Endodermal cell (in vitro differentiated cells): ENCODE measurements around the gene LIM2. TPM values are rescaled to one million over a fixed set of nuclear protein-coding genes. Genes with fewer than 3 reads are reported as not detected.
A peak's percentile ranks its signal among the peaks of the same experiment; 100 is the strongest.

Experiments used
- DNase-seq: peaks from one replicate; pipeline ENCODE4 v3.0.0-alpha.2; 2017
- H3K27ac ChIP-seq: 2 replicates; pipeline ENCODE4 v1.5.1; 2013; ENCODE audit warnings: mild to moderate bottlenecking, low read depth, low read length, moderate library complexity
- H3K27me3 ChIP-seq: 2 replicates; pipeline ENCODE4 v1.6.1; 2013; ENCODE audit warnings: mild to moderate bottlenecking, low read length, moderate library complexity; ENCODE audit not compliant: insufficient read depth, control insufficient read depth, poor library complexity, severe bottlenecking
- H3K36me3 ChIP-seq: 2 replicates; pipeline ENCODE4 v1.7.0; 2013; ENCODE audit warnings: mild to moderate bottlenecking, low read length, moderate library complexity; ENCODE audit not compliant: control insufficient read depth, insufficient read depth
- H3K4me1 ChIP-seq: one replicate; pipeline ENCODE4 v1.7.0; 2013; ENCODE audit warnings: low read length; ENCODE audit not compliant: control insufficient read depth, insufficient read depth
- H3K4me3 ChIP-seq: 2 replicates; pipeline ENCODE4 v1.5.1; 2013; ENCODE audit warnings: mild to moderate bottlenecking, low read length, moderate library complexity
- H3K9ac ChIP-seq: 2 replicates; pipeline ENCODE4 v1.6.1; 2013; ENCODE audit warnings: mild to moderate bottlenecking, low read length, moderate library complexity; ENCODE audit not compliant: poor library complexity, severe bottlenecking; ENCODE audit errors: extremely low read depth
- H3K9me3 ChIP-seq: 2 replicates; pipeline ENCODE4 v1.6.1; 2013; ENCODE audit warnings: mild to moderate bottlenecking, low read length, moderate library complexity; ENCODE audit not compliant: control insufficient read depth
- H3K27ac Mint-ChIP-seq: 2 replicates; pipeline ENCODE4 v1.8.0; 2020; ENCODE audit warnings: mixed read lengths
- H3K27me3 Mint-ChIP-seq: 2 replicates; pipeline ENCODE4 v1.8.0; 2021; ENCODE audit warnings: mild to moderate bottlenecking, mixed read lengths; ENCODE audit not compliant: insufficient read depth
- H3K36me3 Mint-ChIP-seq: 2 replicates; pipeline ENCODE4 v1.8.0; 2020; ENCODE audit warnings: low read depth, mixed read lengths
- H3K4me1 Mint-ChIP-seq: 2 replicates; pipeline ENCODE4 v1.8.0; 2020; ENCODE audit warnings: mixed read lengths
- H3K4me3 Mint-ChIP-seq: 2 replicates; pipeline ENCODE4 v1.8.0; 2020; ENCODE audit warnings: mild to moderate bottlenecking, moderate library complexity, mixed read lengths
- H3K9me3 Mint-ChIP-seq: 2 replicates; pipeline ENCODE4 v1.8.0; 2020; ENCODE audit warnings: mild to moderate bottlenecking, mixed read lengths
- CTCF ChIP-seq: fragments of 200-600 bp; sonication (generic); conservative IDR thresholded peaks from 2 replicates; pipeline ENCODE4 v1.5.0; 2021; ENCODE audit warnings: antibody characterized with exemption, mild to moderate bottlenecking
- WGBS, 2 experiments: methylation state at CpG; one replicate each; pipeline versions ENCODE4 v1.1.5 to v1.1.7; 2013; ENCODE audit warnings: missing lambda C conversion rate in 2 of 2, mixed read lengths in 1 of 2; ENCODE audit not compliant: insufficient coverage in 1 of 2, insufficient read length in 1 of 2; 5-methylcytosine and 5-hydroxymethylcytosine counted together
- total RNA-seq, 2 donors: library from RNA; stranded (reverse); fragmentation: NEBNext Ultra II Directional in 1 of 2; extraction: Animal tissue kit (Norgen Biotek cat#: 25700) in 1 of 2; gene quantifications; 2 replicates in 1 of 2; 3 replicates in 1 of 2; pipeline ENCODE4 v1.2.1, GENCODE V29; 2021

The LIM2 gene
- total RNA-seq, 2 donors from 2014 or later: not detected

DNA sequence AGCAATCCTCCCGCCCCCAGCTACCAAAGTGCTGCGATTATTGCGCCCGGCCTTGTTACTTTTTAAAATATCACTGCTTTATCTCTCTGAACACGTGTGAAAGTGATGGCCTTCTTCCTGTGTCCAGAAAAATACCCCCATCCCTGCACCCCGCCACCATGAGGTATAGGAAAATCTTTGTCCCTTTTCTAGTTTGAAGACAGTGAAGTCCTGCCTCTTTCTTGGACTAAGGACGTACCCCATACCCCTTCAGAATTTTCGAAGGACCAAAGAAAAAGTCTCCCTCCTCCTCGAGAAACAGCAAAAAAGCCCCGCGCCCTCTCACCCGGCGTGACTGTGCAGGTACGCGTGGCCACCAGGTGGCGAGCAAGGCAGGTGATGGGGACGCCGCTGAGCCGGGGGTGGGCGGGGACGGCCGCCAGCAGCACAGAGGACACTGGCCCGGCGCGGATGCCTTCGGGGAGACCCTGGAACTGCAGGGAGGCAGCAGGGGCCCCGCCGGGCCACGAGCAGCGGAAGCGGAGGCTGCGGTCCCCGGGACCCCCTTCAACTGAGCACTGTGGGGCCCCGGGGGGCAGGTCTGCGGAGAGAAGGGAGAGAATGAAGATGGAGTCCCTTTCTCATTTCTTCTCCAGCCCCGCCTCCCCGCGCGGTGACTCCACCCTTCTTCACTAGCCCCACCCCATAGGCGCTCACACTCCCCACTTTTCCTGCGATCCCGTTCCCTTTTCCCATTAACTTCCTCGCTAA lies 49.0 kb downstream of the LIM2 start:
- no peaks in the 10 kb centered on the region for H3K36me3 ChIP-seq
- H3K4me3 Mint-ChIP-seq: peak overlapping the region; percentile 79
- peak; percentile 94 for TF ChIP-seq CTCF
- no peaks in the 10 kb centered on the region for H3K27me3 ChIP-seq
- peaks cover 7% of the 10 kb centered on the region for H3K27me3 Mint-ChIP-seq
- peak overlapping the region; percentile 98 for H3K27ac Mint-ChIP-seq
- H3K27ac ChIP-seq: peak overlapping the region; percentile 44
- peaks cover 19% of the 10 kb centered on the region for H3K36me3 Mint-ChIP-seq
- H3K9me3 ChIP-seq: no peaks in the 10 kb centered on the region
- H3K9me3 Mint-ChIP-seq: no peaks in the 10 kb centered on the region
- peak; percentile 97 for DNase-seq
- H3K4me1 Mint-ChIP-seq: peaks cover 25% of the 10 kb centered on the region
- peaks cover 9% of the 10 kb centered on the region for H3K4me1 ChIP-seq
- H3K4me3 ChIP-seq: peak overlapping the region; percentile 84
- WGBS, 2 experiments: 4 to 12% methylated on average over 19 to 42 of the region's 43 CpGs
- peak overlapping the region; percentile 33 for H3K9ac ChIP-seq

DNA sequence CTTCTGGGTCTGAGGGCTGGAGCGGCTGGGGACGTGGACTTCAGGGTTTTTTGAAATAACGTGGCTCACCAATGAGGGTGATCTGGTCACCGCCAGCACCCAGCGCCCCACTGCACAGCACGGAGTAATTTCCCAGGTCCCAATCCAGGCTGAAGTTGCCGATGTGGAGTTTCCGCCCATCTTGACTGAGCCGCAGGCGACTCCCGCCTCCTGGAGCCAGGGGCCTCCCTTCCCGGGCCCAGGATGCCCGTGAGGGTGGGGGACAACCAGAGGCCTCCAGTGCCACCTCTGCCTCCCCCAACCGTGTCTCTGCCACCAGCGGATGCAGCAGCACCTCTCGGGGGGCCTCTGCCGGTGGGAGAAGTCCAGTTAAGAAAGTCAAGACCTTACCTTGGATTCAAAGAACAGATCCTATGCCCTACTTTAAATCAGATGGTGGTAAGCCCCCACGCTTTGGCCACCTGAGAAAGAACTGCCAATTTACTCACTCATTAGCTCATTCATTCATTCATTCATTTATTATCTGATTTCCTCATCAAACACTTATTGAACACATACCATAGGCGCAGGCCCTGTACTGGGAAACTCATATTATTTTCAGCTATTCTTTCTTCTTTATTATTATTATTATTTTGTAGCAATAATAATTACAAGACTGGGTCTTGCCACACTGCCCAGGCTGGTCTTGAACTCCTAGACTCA lies 49.8 kb downstream of the LIM2 start:
- peak overlapping the region; percentile 84 for H3K4me3 ChIP-seq
- Mint-ChIP-seq H3K36me3 (peaks cover 22% of the 10 kb centered on the region), H3K4me1 (peaks cover 23% of the 10 kb centered on the region), H3K4me3 (peak overlapping the region; percentile 79), H3K27ac (peak overlapping the region; percentile 48), H3K27me3 (peaks cover 7% of the 10 kb centered on the region), H3K9me3 (no peaks in the 10 kb centered on the region)
- no peak overlapping the region for H3K9ac ChIP-seq
- no peaks in the 10 kb centered on the region for H3K27me3 ChIP-seq
- WGBS, 2 experiments: 87 to 90% methylated on average over 15 to 19 of the region's 19 CpGs
- H3K27ac ChIP-seq: no peak overlapping the region
- DNase-seq: peak; percentile 48
- no peak for TF ChIP-seq CTCF
- no peaks in the 10 kb centered on the region for H3K9me3 ChIP-seq
- H3K4me1 ChIP-seq: peaks cover 9% of the 10 kb centered on the region
- no peaks in the 10 kb centered on the region for H3K36me3 ChIP-seq

- H3K36me3 Mint-ChIP-seq: peaks cover 22% of the 10 kb centered on the region
- no peak overlapping the region for H3K27ac Mint-ChIP-seq
- H3K9me3 Mint-ChIP-seq: no peaks in the 10 kb centered on the region
- 96% methylated on average over 6 to 13 of the region's 13 CpGs for WGBS, 2 experiments
- no peak overlapping the region for H3K27ac ChIP-seq
- no peak overlapping the region for H3K4me3 ChIP-seq
- no peak overlapping the region for H3K4me3 Mint-ChIP-seq
- peaks cover 2% of the 10 kb centered on the region for H3K36me3 ChIP-seq
- H3K9me3 ChIP-seq: no peaks in the 10 kb centered on the region
- peak; percentile 42 for DNase-seq
- H3K27me3 ChIP-seq: no peaks in the 10 kb centered on the region
- peaks cover 7% of the 10 kb centered on the region for H3K27me3 Mint-ChIP-seq
- peaks cover 7% of the 10 kb centered on the region for H3K4me1 ChIP-seq
- TF ChIP-seq CTCF: no peak
- peaks cover 16% of the 10 kb centered on the region for H3K4me1 Mint-ChIP-seq
- no peak overlapping the region for H3K9ac ChIP-seq
Observed at GRCh38 chr19:51337141-51337860, 50.5 kb downstream of the LIM2 start.
